GM18511 (cell line): ENCODE results near the gene RAB17.
A peak's percentile ranks its signal among the peaks of the same experiment; 100 is the strongest.

Experiments
- ATAC-seq: cut with Tn5 transposase; IDR thresholded peaks from one replicate; pipeline ENCODE4 v1.9.1; 2021; ENCODE audit warnings: mild to moderate bottlenecking, moderate library complexity; ENCODE audit not compliant: unreplicated experiment

RAB17 gene

DNA sequence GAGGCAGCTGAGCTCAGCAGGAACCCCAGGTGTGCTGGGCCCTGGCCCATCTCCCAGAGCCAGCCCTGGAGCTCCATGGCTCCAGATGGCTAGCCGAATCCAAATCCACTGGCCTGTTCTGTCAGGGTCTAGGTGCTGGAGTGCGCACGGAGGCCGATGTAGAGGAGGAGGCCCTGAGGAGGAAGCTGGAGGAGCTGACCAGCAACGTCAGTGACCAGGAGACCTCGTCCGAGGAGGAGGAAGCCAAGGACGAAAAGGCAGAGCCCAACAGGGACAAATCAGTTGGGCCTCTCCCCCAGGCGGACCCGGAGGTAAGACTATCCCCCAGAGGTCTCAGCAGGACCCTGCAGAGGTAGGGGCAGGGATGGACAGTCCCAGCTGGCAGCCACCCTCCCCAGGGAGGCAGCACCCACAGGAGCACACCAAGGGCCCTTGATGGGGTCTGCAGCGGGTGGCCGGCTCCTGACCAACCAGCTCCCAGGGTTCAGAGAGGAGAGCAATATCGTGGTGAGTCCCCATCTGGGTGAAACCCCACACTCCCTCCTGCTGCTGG lies 50.2 kb downstream of the RAB17 start:
- ATAC-seq = no peak

DNA sequence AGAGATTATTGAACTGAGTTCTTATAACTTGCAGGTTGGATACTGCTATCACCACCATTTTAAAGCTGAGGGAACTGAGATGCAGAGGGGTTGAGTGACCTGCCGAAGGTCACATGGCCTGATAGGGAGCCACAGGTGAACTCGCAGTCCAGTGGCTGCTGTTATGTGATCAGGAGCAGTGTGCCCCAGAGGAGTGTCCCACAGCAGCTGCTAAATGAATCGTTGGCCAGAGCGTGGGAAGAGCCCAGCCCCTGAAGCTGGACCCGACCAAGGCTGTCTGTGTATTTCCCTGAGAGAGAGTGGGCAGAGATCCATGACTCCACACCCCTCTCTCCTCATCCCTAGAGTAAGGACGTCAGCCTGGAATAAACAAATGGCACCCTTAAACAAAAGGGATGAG lies 50.9 kb downstream of the RAB17 start:
- no peak for ATAC-seq

DNA sequence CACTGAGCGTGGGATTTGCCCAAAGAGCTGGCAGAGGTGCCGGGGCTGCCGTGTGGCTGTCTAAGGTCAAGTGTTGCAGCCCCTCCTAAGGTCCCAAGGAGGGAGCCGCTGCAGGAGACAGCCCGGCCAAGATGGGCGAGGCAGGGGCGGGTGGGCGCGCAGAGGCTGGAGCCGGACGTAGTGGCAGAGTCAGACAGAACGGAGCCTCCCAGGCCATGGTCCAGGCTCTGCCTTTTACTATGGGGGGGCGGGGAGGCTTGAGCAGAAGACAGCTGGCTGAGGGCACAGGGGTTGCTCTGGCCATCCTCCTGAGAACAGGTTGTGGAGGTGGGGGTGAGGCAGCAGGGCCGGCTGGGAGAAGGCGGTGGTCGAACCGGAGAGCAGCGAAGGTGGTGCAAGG lies 51.6 kb downstream of the RAB17 start:
- no peak for ATAC-seq

DNA sequence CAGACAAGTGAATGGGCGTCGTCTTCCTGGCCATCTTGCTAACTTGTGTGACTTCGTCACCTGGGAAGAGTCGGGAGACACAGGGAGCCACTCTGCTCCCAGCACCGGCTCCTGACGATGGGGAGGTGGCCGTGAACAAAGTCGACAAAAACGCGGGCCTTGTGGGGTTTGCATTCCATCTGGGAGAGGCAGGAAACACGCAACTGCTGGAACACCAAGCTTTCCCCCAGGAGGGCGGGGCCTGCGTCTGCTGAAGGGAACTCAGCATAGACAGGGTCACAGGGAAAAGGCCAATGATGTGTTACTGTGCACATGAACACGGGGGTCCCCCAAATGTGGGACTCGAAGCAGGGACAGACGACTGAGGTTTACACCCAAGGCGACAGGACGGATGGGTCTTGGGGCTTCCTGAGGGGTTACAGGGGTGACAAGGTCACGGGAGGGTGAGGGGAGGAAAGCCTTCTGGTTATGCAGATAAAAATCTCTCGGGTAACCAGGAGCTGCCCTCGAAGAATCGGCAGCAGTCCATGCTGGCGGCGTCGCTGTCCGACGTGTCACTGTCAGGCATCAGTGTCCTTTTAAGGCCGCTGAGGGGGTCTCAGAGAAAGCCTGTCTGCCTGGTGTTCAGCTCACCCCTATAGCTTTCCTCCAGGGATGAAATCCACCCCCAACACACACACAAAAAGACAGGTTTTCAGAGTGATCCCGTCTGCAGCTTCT lies 52.4 kb downstream of the RAB17 start:
- ATAC-seq = no peak

DNA sequence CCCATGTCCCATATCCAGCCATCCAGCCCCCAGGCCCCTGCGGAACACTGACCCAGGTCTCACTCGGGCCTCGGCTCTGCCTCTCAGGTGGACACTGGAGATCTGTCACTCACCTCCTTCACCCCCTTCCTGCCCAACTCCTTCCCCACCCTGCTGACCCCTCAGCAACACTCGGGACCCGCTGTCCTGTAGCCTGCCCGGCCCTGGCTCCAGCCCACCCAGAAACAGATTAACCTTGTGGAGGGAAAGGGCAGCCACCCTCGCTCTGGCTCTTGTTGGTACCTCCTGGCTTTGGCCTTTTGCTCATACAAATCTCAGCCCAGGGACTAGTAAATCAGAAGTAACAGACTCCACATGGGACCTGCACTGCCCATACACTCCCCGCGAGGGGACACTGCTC lies 53.9 kb downstream of the RAB17 start:
- ATAC-seq = no peak

DNA sequence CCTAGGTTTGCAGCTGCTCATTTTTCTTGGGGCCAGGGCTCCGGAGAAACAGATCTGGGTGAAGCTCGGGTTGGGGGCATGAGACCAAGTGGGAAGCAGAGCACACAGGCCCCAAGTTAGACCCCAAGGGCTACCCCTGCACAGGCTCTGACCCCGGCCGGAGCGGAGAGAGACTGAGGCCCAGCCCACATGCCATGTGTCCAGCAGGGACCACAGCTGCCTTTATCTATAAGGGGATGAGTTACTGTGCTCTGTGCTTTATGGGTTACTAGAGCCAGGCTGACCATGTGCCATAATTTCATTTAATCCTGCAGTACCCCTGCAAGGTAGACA lies 54.5 kb downstream of the RAB17 start:
- ATAC-seq = no peak

DNA sequence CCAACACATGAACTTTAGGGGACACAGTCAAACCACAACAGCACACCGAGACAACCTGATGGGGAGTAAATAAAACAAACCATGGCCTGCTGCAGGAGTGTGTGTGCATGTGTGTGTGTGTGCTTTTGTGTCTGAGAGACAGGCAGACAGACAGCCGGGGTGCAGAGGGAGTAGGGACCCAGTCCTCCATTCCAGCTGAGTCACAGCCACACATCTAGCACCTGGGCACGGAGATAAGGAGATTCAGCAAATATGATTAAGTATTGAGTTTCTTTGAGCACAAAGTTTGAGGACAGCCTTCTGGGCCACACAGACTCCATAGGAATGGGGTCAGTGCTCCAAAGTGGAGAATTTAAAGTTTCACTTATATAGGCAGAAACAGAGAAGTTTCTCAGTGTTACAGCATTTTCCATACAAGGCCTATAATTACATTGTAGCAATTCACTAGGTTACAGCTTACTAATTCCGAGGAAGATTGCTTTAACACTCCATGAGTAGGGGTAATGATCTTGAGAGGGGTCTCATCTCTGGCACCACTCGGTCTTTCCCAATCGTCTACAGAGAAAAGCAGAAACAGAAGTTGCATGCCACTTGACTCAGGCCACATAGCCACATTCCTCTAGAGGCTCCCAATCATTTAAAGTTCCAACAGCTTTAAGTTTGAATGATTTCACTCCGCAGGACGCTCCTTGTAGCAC lies 55.0 kb downstream of the RAB17 start:
- no peak for ATAC-seq

DNA sequence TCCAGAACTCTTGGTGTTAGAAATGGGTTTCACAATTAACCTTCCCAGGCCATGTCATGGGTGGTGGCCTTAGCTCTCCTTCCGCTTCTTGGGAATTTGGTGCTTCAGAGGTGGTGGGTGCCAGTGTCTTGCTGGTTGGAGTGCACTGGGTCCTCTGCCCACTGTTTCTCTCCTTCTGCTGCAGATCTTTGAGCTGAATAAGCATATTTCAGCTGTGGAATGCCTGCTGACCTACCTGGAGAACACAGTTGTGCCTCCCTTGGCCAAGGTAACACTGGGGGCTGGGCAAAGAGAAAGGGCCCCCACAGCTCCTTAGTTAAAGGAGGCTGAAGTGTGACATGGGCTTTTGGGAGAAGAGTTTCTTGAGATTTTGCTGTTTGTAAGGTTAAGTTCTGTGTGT lies 56.2 kb downstream of the RAB17 start:
- ATAC-seq = no peak

DNA sequence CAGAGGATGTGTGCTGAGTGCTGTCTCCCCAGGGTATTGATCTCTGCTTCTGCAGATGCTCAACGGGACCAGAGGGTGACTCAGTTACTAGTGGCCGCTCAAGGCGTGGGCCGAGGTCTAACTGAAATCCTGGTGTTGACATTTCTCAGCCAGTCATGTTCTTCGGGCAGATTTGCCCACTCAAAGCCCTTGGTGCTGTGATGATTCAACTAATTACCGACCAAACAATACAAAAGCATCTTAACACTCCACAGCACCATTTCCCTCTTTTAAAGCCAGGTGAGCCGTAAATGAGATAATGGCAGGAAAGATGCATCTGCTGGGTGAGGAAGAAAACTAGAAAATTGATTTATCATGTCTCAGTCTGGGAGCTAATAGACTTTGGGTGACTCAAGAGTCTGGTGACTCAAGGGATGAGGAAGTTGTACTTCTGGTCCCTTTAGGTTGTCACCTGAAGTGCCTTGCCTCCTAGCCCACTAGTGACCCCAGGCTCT lies 56.8 kb downstream of the RAB17 start:
- ATAC-seq = no peak

DNA sequence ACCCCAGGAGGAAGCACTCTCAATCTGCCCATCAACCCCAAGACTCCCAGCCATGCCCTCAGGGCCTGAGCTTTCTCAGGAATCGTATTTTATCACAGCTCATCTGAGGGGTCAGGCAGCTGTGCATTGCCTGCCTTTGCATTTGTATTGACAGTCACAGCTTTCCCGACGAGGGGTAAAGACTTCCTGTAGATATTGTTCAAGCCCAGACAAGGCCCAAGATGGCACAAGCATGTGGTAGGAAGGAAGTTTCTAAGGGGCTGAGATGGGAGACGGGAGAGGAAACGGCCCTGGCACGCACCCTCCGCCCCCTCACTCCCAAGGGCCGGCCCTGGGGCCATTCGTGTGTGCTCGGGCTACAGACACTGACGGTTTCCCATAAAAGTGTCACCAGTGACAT lies 58.4 kb downstream of the RAB17 start:
- no peak for ATAC-seq

DNA sequence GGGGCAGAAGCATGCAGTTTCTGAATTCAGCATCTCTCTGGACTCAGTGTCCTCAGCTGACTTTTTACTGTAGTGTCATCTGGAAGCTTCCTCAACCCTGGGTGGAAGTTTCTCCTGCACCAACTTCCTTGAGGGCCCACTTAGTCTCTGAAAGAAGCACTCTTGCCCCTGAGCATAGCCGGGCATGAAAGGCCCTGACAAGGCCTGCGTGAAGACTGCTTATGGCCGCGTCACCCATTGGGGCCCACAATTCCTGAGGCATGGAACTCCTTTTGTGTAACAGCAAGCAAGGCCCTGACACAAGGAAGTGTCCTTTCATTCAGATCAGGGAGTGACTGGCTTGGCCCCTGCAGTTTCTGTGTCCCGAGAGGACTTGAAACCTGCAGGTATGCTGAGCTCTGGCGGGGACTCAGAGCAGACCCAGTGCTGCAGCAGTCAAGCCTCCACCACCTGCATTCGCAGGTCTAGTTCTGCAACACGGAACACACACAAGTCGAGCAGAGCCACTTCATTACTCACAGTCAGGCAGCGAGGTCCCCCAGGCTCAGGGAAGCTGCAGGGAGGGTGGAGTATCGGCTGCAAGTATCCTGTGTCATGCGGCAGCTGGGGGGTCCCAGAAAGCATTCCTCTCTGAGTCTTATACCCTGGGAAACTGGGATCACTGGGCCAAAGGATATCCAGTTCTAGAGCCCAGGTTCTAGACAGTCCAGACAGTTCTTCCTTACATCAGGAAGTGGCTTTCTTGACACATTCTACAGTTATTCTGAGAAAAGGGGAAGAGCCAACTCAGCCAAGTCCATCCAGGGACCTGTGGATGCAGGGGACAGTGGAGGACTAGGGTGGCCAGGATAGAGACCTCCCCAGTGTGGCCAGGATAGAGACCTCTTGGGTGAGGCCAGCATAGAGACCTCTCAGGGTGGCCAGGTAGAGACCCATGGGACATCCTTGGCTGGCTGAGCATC lies 59.8 kb downstream of the RAB17 start:
- peak; percentile 37 for ATAC-seq

DNA sequence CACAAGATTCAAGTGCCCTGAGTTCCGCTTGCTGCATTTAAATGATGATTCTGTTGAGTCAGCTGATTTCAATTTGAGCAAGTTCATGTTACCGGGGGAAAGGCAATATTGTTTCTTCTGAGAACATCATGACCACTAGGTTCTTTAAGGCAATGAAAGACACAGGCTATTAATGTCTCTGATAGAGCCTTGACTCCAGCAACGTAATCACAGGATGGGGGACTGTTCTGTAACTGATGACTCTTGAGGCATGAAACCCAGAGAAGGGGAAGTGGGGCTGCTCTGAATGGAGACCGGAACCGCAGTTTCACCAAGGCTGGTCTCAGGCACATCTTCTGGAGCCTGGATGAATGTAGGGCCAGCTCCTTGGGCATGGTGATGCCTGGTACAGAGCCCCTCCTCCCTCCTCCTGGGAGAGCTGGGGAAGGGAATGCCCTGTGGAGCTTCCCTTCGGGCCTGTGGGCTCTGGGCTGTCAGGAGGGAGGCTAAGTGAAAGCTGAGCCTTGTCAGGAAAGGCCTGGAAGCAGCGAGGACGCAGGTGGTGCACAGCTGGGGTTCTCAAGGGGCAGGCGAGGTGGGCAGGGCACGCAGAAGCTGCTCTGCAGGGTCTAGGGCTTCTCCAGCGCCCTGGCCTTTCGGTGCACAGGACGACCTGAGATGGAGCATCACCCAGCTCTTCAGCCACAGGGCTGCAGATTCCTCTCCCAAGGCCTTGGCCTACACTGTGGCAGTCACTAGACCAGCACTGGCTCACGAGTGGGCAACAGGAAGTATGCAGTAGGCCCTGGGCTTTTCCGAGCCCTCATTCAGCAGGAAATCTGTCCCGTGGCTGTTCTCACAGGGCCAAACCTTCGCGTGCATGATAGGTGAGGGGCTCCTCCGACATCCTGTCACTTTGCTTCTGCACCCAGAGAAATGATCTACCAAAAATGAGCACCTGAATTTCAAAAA lies 60.8 kb downstream of the RAB17 start:
- peak; percentile 85 for ATAC-seq

DNA sequence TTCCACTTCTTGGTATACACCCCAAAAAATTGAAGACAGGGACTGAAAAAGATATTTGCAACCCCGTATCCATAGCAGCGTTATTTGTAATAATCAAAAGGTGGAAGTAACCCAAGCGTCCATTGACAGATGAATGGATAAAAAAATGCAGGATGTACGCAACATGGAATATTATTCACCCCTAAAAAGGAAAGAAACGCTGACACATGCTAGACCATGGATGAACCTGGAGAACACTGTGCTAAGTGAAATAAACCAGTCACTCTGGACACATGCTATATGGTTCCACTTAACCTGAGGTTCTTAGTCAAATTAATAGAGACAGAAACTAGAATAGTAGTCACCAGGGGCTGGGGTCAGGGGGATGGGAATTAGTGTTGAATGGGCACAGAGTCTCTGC lies 62.8 kb downstream of the RAB17 start:
- ATAC-seq = no peak

DNA sequence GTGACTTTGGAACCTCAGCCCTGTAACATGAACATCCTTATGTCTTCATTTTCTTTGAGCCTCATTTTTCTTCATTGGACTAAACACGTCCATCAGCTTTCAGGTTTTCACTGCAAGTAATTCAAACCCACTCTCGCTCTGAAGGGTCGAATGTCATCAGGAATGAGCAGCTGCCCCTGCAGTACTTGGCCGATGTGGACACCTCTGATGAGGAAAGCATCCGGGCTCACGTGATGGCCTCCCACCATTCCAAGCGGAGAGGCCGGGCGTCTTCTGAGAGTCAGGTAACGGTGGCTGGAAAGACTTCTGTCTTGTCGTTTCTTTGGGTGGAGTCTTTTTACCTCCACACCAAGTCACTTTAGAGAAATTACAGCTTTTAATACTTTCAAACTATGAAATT lies 63.3 kb downstream of the RAB17 start:
- no peak for ATAC-seq

DNA sequence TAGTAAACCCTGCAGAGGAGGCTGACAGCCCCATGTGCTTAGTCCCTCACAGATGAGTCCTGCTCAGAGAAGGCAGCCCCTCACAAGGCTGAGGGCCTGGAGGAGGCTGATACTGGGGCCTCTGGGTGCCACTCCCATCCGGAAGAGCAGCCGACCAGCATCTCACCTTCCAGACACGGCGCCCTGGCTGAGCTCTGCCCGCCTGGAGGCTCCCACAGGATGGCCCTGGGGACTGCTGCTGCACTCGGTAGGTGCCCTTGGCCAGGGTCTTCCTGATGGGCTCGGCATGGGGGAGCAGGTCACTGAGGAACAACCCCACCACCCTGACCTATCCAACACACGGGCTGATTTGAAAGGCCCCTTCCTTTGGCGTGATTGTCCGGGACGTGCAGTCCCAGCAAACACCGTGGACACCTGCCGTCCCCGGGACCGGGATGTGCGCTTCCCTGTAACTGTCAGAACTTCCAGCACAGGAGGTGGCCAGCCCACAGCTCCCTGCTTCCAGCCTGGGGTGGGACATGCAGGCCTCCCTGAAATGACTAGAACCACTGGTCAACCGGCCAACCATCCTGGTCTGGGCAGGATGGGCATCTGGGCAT lies 64.9 kb downstream of the RAB17 start:
- no peak for ATAC-seq

DNA sequence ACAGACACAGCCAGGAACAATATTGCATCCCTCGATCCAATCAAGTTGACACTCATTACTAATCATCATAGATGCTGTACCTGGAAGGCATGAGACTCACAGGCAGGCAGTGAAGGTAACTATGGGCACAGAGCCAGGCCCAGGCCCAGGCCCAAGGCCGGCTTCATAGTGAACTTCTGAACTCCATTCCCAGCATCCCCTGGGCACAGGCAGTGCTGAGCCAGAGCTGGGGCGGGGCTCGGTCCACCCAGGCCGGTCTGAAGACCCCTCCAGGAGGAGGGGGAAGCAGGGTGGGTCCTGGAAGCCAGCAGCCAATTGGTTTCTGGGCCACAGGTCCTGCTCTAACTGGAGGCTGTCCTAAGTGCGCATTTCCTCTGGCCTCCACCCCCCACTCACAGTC lies 65.9 kb downstream of the RAB17 start:
- ATAC-seq = no peak
